ENCODE measurements around the gene CDK5RAP1. TPM values are rescaled to one million over a fixed set of nuclear protein-coding genes. Genes with fewer than 3 reads are reported as not detected.

CDK5RAP1 gene
- total and polyA plus RNA-seq, 9 of the 15 experiments (the other 6 are each of a cell fraction or from before 2014, with no cell fraction given): 41.6 to 127 (median 58.3) TPM

- ChIA-PET POLR2A (no interaction called here), CTCF (ENCODE audit: low intra/inter-chr PET ratio) (interaction anchor here (0.6 kb wide), 1 partner anchor 250 kb away, joined by 3 read pairs; no protein-coding TSS in a partner anchor)
These were observed 56.0 kb downstream of the CDK5RAP1 start for GRCh38 chr20:33345342-33345741.

More at GRCh38 chr20:33345342-33345741, 56.0 kb downstream of the CDK5RAP1 start:
- no peak for TF ChIP-seq NCOA2 (IDR thresholded peaks at IDR 0.05; ENCODE audit: partially characterized antibody in 2 of 2)
- no peak for TF ChIP-seq ZBTB33 (CRISPR knock-in tag; IDR thresholded peaks at IDR 0.05)
- TF ChIP-seq THRB (CRISPR knock-in tag; conservative IDR thresholded peaks at IDR 0.05): no peak
- no peak for TF ChIP-seq GABPB2 (CRISPR knock-in tag; conservative IDR thresholded peaks at IDR 0.05)
- TF ChIP-seq SRF (CRISPR knock-in tag; IDR thresholded peaks at IDR 0.05): no peak
- TF ChIP-seq ESRRA (IDR thresholded peaks at IDR 0.05; ENCODE audit: borderline replicate concordance, low read depth): no peak
- TF ChIP-seq MAZ (CRISPR knock-in tag; conservative IDR thresholded peaks at IDR 0.05 in 1 of 2, IDR thresholded peaks at IDR 0.05 in 1 of 2): no peak
- no peak for TF ChIP-seq MBD2 (IDR thresholded peaks at IDR 0.05; ENCODE audit: borderline replicate concordance, low read depth)
- no peak for TF ChIP-seq COPS2 (conservative IDR thresholded peaks at IDR 0.05)
- no peak for TF ChIP-seq ZNF41 (CRISPR knock-in tag; conservative IDR thresholded peaks at IDR 0.05)
- TF ChIP-seq SMARCE1 (IDR thresholded peaks at IDR 0.05): no peak
- TF ChIP-seq ZNF444 (CRISPR knock-in tag; IDR thresholded peaks at IDR 0.05): no peak
- TF ChIP-seq NCOA6 (IDR thresholded peaks at IDR 0.05): no peak
- no peak for TF ChIP-seq SFPQ (IDR thresholded peaks at IDR 0.05; ENCODE audit: low read depth, low read length)
- no peak for TF ChIP-seq NCOA1 (IDR thresholded peaks at IDR 0.05; ENCODE audit: low read depth)
- FAIRE-seq (no peak), DNase-seq (ENCODE audit: extremely low read depth in 1 of 4, low spot score in 3 of 4) (no peak), ATAC-seq (no peak)
- Histone ChIP-seq H4K20me1 (replicated peaks; ENCODE audit: control insufficient read depth, insufficient read depth, low read length) (no peaks in the 10 kb centered on the region; the same call in 1 of the 2 replicates), H3K36me3 (ENCODE audit: control insufficient read depth, insufficient read depth, low read length) (peaks cover 3% of the 10 kb centered on the region), H3K27me3 (ENCODE audit: control insufficient read depth in 2 of 2, insufficient read depth in 2 of 2, low read length in 2 of 2) (no peaks in the 10 kb centered on the region), H3K4me3 (no peak overlapping the region), H3K4me1 (replicated peaks in 1 of 2; ENCODE audit: control insufficient read depth in 2 of 2, insufficient read depth in 2 of 2, low read length in 2 of 2) (no peaks in the 10 kb centered on the region; a peak in 1 of 5 replicates), H3K79me2 (ENCODE audit: control insufficient read depth, insufficient read depth, low read length) (no peaks in the 10 kb centered on the region), H2AFZ (ENCODE audit: low read depth, low read length) (no peak overlapping the region), H3K4me2 (ENCODE audit: insufficient read depth, low read length) (no peak overlapping the region), H3K9me1 (ENCODE audit: control insufficient read depth, insufficient read depth, low read length) (no peaks in the 10 kb centered on the region), H3K9ac (ENCODE audit: insufficient read depth in 1 of 2, low read depth in 2 of 2, low read length in 2 of 2) (no peak overlapping the region), H3K27ac (ENCODE audit: extremely low read depth, low read depth, low read length) (no peak overlapping the region), H3K9me3 (replicated peaks; ENCODE audit: control insufficient read depth, insufficient read depth, low read depth, low read length) (no peaks in the 10 kb centered on the region)
- in situ Hi-C loops (cut with MboI) (no loop called here), intact Hi-C loops (cut with micrococcal nuclease) (no loop called here)
- BruUV-seq (replicated peaks): no TSS peak
- 24% methylated on average over 9 of the region's 9 CpGs for WGBS (ENCODE audit: insufficient coverage, low coverage, missing lambda C conversion rate)
